GM21528 (cell line): ENCODE results near the gene TBKBP1.

Source experiments
- ATAC-seq: cut with Tn5 transposase; IDR thresholded peaks from one replicate; pipeline ENCODE4 v1.9.1; 2021; ENCODE audit warnings: mild to moderate bottlenecking, moderate library complexity; ENCODE audit not compliant: unreplicated experiment, low FRiP score

TBKBP1 gene

GRCh38 chr17:47757386-47757785 lies 63.4 kb downstream of the TBKBP1 start:
- ATAC-seq: no peak

- no peak for ATAC-seq
These were observed 66.6 kb downstream of the TBKBP1 start for GRCh38 chr17:47760409-47761140.
